HG02870 (cell line): ENCODE data around the gene IL4I1.

ENCODE experiments used
- ATAC-seq: cut with Tn5 transposase; IDR thresholded peaks from one replicate; pipeline ENCODE4 v1.9.1; 2021; ENCODE audit warnings: mild to moderate bottlenecking, moderate library complexity; ENCODE audit not compliant: unreplicated experiment

Gene IL4I1

GRCh38 chr19:49904136-49904535, 7.4 kb upstream of the IL4I1 start:
- no peak for ATAC-seq

- ATAC-seq, result no peak
Measured at GRCh38 chr19:49895566-49896297, 955 bp downstream of the IL4I1 start.

- no peak for ATAC-seq
Measured at GRCh38 chr19:49894879-49895565, 1.7 kb downstream of the IL4I1 start.

GRCh38 chr19:49894011-49894664, 2.5 kb downstream of the IL4I1 start:
- ATAC-seq, result no peak

GRCh38 chr19:49892716-49893115, 4.0 kb downstream of the IL4I1 start:
- ATAC-seq, result no peak

- ATAC-seq, result no peak
Measured at GRCh38 chr19:49891393-49891792, 5.3 kb downstream of the IL4I1 start.

GRCh38 chr19:49890349-49891311, 6.1 kb downstream of the IL4I1 start:
- ATAC-seq, result no peak

- ATAC-seq, result no peak
Measured at GRCh38 chr19:49889687-49890348, 6.9 kb downstream of the IL4I1 start.

- no peak for ATAC-seq
Measured at GRCh38 chr19:49889038-49889686, 7.5 kb downstream of the IL4I1 start.

GRCh38 chr19:49888510-49888824, 8.2 kb downstream of the IL4I1 start:
- ATAC-seq, result no peak

GRCh38 chr19:49887665-49888509, 8.8 kb downstream of the IL4I1 start:
- no peak for ATAC-seq

- ATAC-seq, result no peak
Measured at GRCh38 chr19:49887037-49887664, 9.5 kb downstream of the IL4I1 start.

GRCh38 chr19:49884760-49885159, 11.9 kb downstream of the IL4I1 start:
- ATAC-seq, result no peak

GRCh38 chr19:49884109-49884508, 12.6 kb downstream of the IL4I1 start:
- ATAC-seq, result no peak

GRCh38 chr19:49883094-49883493, 13.6 kb downstream of the IL4I1 start:
- ATAC-seq, result no peak

GRCh38 chr19:49882643-49883042, 14.0 kb downstream of the IL4I1 start:
- no peak for ATAC-seq

- ATAC-seq, result no peak
Measured at GRCh38 chr19:49881672-49882394, 14.9 kb downstream of the IL4I1 start.

- ATAC-seq, result no peak
Measured at GRCh38 chr19:49881186-49881585, 15.5 kb downstream of the IL4I1 start.
